GM04504 (cell line): Measurements from ENCODE around the gene EGFL6.
"Not testable (repeated sequence)": the region's sequence is repeated elsewhere in the genome, so short reads cannot be mapped to it uniquely, and the experiment has no call there.

Experiments
- DNase-seq: peaks from one replicate; pipeline ENCODE4 v3.0.0-alpha.2; 2012; ENCODE audit warnings: low read depth

EGFL6 gene

DNA sequence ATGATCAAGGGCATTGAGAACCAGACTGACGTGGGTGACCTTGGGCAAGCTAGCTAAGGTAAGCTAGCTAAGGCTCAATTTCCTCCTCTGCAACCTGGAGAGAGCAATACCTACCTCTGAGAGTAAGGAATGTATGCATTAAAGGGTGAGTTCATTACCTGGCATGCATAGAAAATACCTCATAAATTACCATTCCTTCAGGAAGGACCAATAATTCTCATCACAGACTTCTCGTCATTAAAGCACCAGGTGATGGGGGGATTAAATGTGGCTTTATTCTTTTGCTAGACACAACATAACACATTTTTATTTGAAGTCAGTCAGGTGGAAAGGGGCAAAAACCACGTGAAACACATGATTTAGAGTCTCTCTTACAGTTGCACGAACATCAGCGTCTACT is 21.5 kb downstream of the EGFL6 start:
- DNase-seq = no peak

DNA sequence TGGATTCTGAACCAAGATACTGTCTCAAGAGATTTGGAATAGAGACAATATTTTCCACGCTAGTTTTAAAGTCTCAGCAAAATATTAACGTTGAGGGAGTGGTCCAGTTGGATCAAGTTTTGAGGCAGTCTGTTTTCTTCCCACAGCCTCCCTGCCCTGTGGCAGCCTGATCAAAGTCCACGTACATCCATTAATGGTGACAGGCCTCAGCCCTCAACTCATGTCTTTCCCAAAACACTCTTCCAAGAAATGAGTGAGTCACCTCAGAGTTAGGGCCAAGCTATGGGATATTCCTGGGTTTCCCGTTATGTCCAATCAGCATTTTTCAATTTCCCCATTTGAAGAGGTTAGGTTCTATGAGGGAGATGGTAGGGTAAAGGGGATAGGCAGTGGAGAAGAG is 28.5 kb downstream of the EGFL6 start:
- DNase-seq = no peak

DNA sequence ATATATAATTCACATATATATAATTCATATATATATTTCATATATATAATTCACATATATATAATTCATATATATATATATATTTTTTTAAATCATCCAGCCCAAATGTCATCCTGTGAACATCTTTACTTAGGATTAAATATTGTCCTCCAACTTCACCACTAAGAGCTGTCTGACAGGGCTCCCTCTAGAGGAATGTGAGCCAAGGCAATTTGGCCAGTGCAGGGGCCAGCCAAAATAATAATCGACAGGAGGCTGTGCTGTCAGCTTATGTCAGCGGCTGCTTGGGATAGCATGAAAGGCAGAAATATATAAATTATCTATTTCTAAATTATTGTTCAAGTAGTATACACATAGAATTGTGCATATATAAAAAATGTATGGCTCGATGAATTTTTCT is 29.5 kb downstream of the EGFL6 start:
- DNase-seq = no peak

DNA sequence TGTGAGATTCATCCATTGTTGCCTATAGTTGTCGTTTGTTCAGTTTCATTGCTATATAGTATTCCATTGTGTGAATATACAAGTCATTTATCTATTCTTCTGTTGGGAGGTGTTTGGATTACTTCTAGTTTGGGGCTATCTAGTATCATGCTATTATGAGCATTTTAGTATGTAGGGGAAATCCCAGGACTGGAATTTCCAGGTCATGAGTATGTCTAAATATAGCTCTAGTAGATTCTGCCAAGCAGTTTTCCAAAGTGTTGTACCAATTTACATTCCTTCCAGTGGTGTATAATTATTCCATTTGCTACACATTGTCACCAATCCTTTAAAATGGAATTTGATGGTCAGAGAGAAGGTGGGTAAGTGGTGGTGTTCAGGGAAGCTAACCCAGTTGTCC is 30.1 kb downstream of the EGFL6 start:
- no peak for DNase-seq

DNA sequence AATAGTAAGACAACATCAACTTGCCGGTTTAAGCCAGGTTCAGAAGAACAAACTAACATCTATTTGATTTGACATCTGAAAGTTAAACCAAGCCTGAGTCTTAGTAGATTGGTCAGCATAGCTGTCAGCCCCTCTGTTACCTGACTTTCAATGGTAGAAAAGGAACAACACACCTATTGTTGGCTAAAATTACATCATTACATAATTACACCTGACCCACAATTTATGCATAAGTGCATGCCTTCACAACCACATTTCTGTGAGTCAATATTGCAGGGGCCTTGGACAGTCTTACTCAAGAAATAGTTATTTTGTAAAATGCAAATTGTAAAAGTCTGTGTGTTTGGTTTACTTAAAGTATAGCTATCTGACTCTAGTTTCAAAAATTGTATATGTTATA is 36.2 kb downstream of the EGFL6 start:
- DNase-seq = no peak

- DNase-seq = no peak
These were observed 38.1 kb downstream of the EGFL6 start for GRCh38 chrX:13607331-13607995.

DNA sequence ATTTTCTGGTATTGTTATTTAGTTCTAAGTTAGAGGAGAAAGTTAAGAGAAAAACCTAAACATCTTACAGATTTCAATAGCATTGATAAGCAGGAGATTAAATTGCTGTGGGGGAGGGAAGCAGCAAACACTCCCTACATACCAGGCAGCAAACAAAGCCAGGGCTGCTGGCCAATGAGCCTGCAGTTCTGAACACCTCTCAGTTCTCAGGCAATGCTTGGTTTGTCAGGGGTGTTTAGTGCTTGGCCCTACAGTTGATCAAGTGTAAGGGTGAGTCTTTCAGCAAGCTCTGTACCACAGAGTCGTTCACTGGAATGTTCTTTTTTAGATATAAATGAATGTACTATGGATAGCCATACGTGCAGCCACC is 38.6 kb downstream of the EGFL6 start:
- no peak for DNase-seq

DNA sequence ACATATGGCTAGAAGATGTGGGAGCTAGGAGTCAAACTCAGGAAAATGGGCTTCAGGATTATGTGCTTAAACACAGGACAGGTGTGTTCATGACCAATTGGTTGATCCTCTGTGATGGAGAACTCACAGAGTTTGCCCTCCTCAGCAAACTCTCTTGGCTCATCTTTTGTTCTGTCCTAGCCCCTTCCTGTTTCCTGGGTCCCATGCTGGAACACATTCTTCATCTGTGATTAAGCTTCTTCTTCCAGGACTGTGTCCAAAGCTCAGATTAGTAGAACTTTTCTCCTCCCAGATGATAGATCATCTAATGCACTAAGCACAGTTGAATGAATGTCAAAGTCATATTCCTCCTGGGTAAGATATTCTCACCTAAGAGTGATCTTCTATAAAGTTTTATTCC is 44.8 kb downstream of the EGFL6 start:
- no peak for DNase-seq

GRCh38 chrX:13620207-13620606 is 50.8 kb downstream of the EGFL6 start:
- no peak for DNase-seq

DNA sequence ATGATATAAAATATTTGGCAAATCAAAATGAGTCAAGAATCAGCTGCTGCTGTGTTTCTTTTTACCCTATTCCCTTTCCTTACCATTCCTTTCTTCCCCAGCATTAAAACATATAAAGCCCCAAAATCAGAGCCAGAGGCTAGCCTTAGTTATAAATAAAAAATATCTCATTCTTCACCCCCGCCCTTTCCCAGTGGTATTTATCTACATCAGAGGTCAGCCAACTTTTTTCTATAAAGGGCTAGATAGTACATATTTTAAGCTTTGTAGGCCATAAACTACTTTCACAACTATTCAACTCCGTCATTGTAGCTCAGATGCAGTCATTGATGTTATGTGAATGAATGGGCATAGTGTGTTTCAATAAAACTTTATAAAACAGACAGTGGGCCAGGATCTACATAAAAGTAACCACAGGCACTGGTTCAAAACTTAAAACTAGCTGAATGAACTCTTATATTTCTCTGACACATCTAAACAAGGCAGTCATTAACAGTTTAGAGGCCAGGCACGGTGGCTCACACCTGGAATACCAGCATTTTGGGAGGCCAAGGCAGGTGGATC is 53.1 kb downstream of the EGFL6 start:
- DNase-seq = no peak

GRCh38 chrX:13627306-13627705 is 57.9 kb downstream of the EGFL6 start:
- DNase-seq = no peak

GRCh38 chrX:13637224-13637623 is 67.8 kb downstream of the EGFL6 start:
- DNase-seq = not testable (repeated sequence)

DNA sequence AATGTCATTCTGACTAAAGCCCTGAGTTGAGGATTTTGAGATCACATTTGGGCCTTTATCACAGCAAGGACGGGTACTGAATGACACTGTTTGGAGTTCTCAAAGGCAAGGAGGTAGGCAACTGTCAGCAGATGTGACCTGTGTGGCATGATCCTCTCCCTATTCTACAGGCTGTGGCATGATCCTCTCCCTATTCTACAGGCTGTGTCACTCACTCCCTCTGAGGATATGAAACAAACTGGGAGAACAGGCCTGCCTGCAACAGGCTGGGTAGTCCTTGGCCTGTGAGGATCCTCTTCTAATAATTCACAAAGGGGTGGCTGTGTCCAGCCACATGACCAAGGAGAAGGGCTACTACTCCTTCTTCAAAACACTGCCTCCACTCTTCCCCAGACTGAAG is 68.6 kb downstream of the EGFL6 start:
- DNase-seq = no peak

- DNase-seq = no peak
These were observed 69.4 kb downstream of the EGFL6 start for GRCh38 chrX:13638826-13639225.

DNA sequence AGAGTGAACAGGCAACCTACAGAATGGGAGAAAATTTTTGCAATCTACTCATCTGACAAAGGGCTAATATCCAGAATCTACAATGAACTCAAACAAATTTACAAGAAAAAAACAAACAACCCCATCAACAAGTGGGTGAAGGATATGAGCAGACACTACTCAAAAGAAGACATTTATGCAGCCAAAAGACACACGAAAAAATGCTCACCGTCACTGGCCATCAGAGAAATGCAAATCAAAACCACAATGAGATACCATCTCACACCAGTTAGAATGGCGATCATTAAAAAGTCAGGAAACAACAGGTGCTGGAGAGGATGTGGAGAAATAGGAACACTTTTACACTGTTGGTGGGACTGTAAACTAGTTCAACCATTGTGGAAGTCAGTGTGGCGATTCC is 72.3 kb downstream of the EGFL6 start:
- not testable (repeated sequence) for DNase-seq

GRCh38 chrX:13645464-13646153 is 76.2 kb downstream of the EGFL6 start:
- DNase-seq = no peak

DNA sequence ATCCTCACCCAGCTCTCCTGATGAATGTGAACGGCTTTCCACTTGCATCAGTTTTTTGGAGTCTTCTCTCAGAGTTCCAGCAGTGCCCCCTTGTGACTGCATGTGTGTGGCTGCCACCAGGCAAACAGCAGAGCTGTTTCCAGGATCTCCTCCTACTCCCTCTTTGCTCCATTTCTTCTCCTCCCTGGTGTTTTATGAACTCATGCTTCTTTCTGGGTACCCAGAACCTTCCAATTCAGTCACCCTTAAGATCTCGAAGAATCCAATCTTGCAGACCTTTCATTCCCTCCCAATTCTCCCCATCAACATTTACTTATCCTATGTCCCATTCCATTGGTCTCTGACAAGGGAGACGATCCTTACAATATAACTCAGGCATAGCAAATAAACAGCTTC is 76.8 kb downstream of the EGFL6 start:
- DNase-seq = peak; percentile 53

- DNase-seq = no peak
These were observed 78.4 kb downstream of the EGFL6 start for GRCh38 chrX:13647709-13648212.

DNA sequence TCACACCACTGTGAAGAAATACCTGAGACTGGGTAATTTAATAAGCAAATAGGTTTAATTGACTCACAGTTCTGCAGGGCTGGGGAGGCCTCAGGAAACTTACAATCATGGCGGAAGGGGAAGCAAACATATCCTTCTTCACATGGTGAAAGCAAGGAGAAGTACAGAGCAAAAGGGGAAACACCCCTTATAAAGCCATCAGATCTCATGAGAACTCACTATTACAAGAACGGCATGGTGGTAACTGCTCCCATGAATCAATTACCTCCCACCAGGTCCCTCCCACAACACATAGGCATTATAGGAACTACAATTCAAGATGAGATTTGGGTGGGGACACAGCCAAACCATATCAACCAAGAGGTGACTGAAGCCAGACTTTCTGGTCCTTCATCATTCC is 78.9 kb downstream of the EGFL6 start:
- not testable (repeated sequence) for DNase-seq

GRCh38 chrX:13649838-13650237 is 80.4 kb downstream of the EGFL6 start:
- no peak for DNase-seq

GRCh38 chrX:13650318-13650717 is 80.9 kb downstream of the EGFL6 start:
- DNase-seq = no peak

GRCh38 chrX:13651150-13651549 is 81.7 kb downstream of the EGFL6 start:
- DNase-seq = no peak

- DNase-seq = peak; percentile 89
These were observed 82.9 kb downstream of the EGFL6 start for GRCh38 chrX:13652287-13652793.
